Chondrocyte (in vitro differentiated cells): Measurements from ENCODE around the gene DNASE2. TPM values are rescaled to one million over a fixed set of nuclear protein-coding genes. Genes with fewer than 3 reads are reported as not detected.

Experiments used
- DNase-seq: peaks from one replicate; pipeline ENCODE4 v3.0.0; 2021; ENCODE audit warnings: mixed read lengths, low spot score
- H3K27ac Mint-ChIP-seq: one replicate; pipeline ENCODE4 v1.8.0; 2021; ENCODE audit warnings: mild to moderate bottlenecking, moderate library complexity, mixed read lengths; ENCODE audit not compliant: unreplicated experiment
- H3K27me3 Mint-ChIP-seq: 2 replicates; pipeline ENCODE4 v1.8.0; 2021; ENCODE audit warnings: low read depth, mixed read lengths
- H3K36me3 Mint-ChIP-seq: 2 replicates; pipeline ENCODE4 v1.8.0; 2021; ENCODE audit warnings: low read depth, mixed read lengths
- H3K4me1 Mint-ChIP-seq: 2 replicates; pipeline ENCODE4 v1.8.0; 2021; ENCODE audit warnings: low read depth, mild to moderate bottlenecking, mixed read lengths
- H3K4me3 Mint-ChIP-seq: one replicate; pipeline ENCODE4 v1.8.0; 2021; ENCODE audit warnings: mild to moderate bottlenecking, moderate library complexity, mixed read lengths; ENCODE audit not compliant: unreplicated experiment
- H3K9me3 Mint-ChIP-seq: 2 replicates; pipeline ENCODE4 v1.8.0; 2021; ENCODE audit warnings: low read depth, mixed read lengths
- CTCF ChIP-seq: fragments of 200-600 bp; sonication (generic); IDR thresholded peaks from 2 replicates; pipeline ENCODE4 v1.5.0; 2021; ENCODE audit warnings: antibody characterized with exemption, mild to moderate bottlenecking, moderate library complexity
- total RNA-seq: library from RNA; stranded (reverse); gene quantifications from 3 replicates; pipeline ENCODE4 v1.2.1, GENCODE V29; 2021

DNASE2 gene
- total RNA-seq, 1 donor from 2014 or later = 52.8 TPM

GRCh38 chr19:12842511-12842910, 38.7 kb downstream of the DNASE2 start:
- H3K27ac Mint-ChIP-seq = no peak overlapping the region
- H3K27me3 Mint-ChIP-seq = peaks cover 42% of the 10 kb centered on the region
- H3K9me3 Mint-ChIP-seq = no peaks in the 10 kb centered on the region

GRCh38 chr19:12841094-12841493, 40.2 kb downstream of the DNASE2 start:
- H3K27me3 Mint-ChIP-seq = peaks cover 54% of the 10 kb centered on the region
- no peak for TF ChIP-seq CTCF
- no peaks in the 10 kb centered on the region for H3K9me3 Mint-ChIP-seq
- H3K4me1 Mint-ChIP-seq = peaks cover 16% of the 10 kb centered on the region
- DNase-seq = no peak
- H3K4me3 Mint-ChIP-seq = peak overlapping the region; percentile 66
- H3K36me3 Mint-ChIP-seq = peaks cover 2% of the 10 kb centered on the region
- H3K27ac Mint-ChIP-seq = no peak overlapping the region

More at GRCh38 chr19:12842511-12842910, 38.7 kb downstream of the DNASE2 start:
- no peak for TF ChIP-seq CTCF
- DNase-seq = no peak
- peaks cover 16% of the 10 kb centered on the region for H3K4me1 Mint-ChIP-seq
- peaks cover 2% of the 10 kb centered on the region for H3K36me3 Mint-ChIP-seq
- no peak overlapping the region for H3K4me3 Mint-ChIP-seq

GRCh38 chr19:12840091-12841079, 40.9 kb downstream of the DNASE2 start:
- Mint-ChIP-seq H3K27ac (no peak overlapping the region), H3K4me3 (peak overlapping the region; percentile 66), H3K9me3 (no peaks in the 10 kb centered on the region), H3K27me3 (peaks cover 58% of the 10 kb centered on the region), H3K36me3 (peaks cover 2% of the 10 kb centered on the region), H3K4me1 (peaks cover 16% of the 10 kb centered on the region)
- no peak for DNase-seq
- no peak for TF ChIP-seq CTCF

- peaks cover 3% of the 10 kb centered on the region for H3K36me3 Mint-ChIP-seq
Observed at GRCh38 chr19:12838886-12839756, 42.1 kb downstream of the DNASE2 start.

More at GRCh38 chr19:12838886-12839756, 42.1 kb downstream of the DNASE2 start:
- Mint-ChIP-seq H3K9me3 (no peaks in the 10 kb centered on the region), H3K4me1 (peaks cover 22% of the 10 kb centered on the region), H3K27ac (no peak overlapping the region), H3K4me3 (peak overlapping the region; percentile 55), H3K27me3 (peaks cover 65% of the 10 kb centered on the region)
- TF ChIP-seq CTCF = no peak
- DNase-seq = no peak
